GM19455 (cell line): ENCODE data around the gene VGLL4.

Experiments used
- ATAC-seq: cut with Tn5 transposase; IDR thresholded peaks from one replicate; pipeline ENCODE4 v1.9.1; 2021; ENCODE audit not compliant: unreplicated experiment

VGLL4 gene

DNA sequence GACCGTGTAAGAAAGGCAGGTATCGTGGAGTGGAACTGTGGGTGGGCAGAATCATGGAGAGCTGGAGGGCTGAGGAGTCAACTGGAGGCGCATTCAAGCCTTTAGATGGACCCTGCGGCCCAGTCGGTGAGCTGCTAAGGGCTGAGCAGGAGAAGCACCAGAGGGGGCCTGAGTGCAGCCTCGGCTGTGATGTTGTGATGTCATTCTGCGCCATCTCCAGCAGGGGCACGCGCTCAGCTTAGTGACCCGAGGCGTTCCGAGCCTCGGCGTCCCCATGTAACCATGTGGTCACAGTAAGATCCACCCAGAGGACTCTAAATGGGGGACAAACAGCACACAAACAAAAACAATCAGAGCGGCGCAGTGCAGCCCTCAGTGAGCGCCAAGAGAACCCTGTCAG, 76.8 kb downstream of the VGLL4 start:
- no peak for ATAC-seq

GRCh38 chr3:11566478-11566877, 77.2 kb downstream of the VGLL4 start:
- no peak for ATAC-seq

- ATAC-seq, result no peak
These were observed 77.8 kb downstream of the VGLL4 start for GRCh38 chr3:11565932-11566331.

GRCh38 chr3:11565492-11565891, 78.2 kb downstream of the VGLL4 start:
- no peak for ATAC-seq

GRCh38 chr3:11565072-11565471, 78.6 kb downstream of the VGLL4 start:
- ATAC-seq, result no peak

GRCh38 chr3:11564577-11565001, 79.1 kb downstream of the VGLL4 start:
- ATAC-seq, result no peak

GRCh38 chr3:11563865-11564185, 79.9 kb downstream of the VGLL4 start:
- no peak for ATAC-seq

DNA sequence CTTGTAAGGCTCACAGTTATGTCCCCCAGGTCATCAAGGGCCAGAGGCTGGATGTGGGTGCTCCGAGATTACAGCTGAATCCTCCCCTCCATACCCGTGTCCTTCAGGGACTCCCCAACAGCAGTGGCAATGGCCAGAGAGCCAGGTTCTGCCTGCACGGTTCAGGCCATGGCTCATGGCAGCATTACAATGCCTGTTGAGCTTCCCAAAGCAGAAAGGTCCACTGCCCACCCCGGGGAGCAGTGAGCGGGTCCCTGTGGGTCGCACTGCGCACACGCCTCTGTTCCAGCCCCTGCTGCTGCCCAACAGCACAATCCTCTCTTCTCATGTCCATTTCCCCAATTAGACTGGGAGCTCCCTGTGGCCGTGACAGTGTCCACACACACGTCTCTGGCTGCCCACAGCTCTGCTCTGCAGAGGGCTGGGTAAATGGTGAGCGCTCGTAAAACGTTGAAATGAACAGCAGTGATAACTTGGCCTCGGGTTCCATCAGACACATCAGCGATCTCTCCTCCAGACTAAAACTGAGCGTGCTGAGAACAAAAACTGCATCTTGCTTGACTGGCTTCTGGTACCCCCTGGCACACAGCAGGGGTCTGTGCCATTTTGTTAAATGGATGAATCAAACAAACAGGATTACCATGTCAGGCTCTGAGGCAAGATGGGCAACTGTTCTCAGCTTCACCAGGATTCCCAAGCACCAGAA, 80.4 kb downstream of the VGLL4 start:
- no peak for ATAC-seq

DNA sequence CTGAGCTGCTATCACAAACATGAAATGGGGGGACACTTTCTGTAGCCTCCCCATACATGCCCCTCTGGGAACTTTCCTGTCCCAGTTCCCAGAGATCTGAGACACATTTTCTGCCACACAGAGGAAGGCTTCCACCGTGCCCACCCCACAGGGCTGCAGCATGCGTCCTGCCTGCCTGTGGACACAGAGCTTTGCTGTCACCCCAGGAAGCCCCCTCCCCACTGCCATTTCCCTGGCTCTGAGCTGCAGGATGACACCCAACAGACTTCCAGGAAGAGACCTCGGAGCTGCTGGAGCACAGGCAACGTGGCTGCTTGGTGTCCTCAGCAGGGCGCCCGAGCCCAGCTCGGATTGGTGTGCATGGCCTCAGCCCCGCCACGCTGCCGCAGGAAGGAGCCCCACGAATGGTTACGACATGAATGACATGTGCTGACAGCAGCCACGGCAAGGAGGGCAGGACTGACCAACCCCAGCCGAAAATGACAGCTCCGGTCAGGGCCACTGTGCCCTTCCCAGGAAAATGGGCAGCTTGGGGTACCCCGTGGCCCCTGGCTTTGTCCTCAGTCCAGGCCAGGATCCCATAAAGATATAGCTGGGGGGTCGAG, 81.3 kb downstream of the VGLL4 start:
- ATAC-seq, result no peak

DNA sequence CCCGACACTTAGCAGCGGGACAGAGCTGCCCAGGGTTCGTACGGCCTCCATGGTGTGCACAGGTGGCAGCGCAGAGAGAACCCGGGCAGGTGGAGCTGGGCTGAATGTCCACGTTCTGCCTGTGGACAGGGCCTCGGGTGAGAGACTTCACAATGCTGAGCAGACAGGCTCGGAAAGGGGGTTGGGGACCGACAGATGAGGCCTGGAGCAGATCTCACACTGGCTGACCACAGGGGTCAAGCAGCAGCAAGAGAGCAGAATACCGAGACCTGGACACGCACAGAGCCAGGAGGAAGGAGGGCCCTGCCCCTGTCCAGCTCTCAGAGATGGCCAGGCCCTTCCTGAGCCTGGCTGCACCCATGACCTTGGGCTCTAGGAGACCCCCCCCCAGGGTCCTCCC, 83.0 kb downstream of the VGLL4 start:
- no peak for ATAC-seq

- ATAC-seq, result no peak
These were observed 83.7 kb downstream of the VGLL4 start for GRCh38 chr3:11559816-11560633.

DNA sequence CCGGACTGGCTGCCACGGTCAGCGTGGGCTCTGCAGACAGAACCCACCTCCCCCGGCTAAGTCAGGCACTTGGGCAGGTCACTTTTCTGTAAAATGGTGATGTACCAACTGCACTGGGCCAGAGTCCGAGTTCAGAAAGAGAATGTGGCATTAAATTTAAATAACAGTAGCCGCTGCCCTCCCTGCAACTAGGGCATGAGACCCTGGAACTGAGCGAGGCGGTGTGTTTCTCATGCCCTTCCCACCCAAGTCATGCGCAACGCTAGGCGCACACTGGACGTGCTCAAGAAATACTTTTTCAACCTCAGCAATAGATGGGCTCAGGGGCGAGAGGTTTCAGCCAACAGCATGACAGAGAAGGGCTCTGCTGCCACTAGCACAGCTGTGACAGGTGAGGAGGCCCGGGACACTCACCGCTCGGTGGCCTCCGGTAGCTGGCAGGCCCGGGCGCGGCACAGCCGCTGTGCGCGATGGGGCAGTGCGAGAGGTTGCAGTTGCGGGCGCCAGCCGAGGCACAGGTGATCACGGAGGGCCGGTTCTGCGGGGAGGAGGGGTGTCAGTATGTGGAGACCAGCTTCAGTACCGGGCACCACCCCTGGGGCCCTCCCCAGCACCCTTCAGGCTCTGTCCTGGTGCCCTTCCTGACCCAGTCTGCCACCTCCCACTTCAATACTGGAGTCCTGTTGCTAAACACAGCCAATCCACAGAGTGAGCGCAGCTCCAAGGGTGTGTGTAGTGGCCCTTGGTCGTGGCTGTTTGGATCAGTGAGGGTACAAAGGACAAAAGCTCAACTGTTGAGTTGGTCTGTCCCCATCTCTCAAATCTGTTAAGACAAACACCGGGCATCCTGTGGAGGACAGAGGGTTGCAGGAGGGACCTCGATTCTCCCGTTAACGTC, 84.5 kb downstream of the VGLL4 start:
- ATAC-seq, result no peak

DNA sequence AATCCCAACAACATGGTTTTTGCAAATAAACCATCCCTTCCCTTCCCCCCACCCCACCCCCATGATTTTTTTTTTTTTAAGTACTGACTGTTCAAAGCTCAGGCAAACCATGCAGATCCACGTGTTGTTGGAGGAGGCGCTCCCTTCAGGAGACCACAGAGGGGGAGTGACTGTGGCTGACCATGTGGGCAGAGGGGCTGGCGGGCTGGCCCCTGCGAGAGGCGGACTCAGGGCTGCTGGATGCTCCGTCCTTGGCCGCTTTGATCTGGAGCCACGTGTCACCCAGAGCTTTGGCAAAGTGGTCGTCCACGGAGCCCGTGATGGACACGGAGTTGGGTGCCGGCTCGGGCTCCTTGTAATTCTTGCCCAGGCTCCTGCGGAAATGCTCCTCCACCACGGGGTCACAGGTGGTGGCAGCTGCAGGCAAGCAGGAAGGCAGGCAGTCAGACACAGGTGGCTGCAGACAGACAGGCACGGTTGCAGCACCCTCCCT, 85.3 kb downstream of the VGLL4 start:
- ATAC-seq, result no peak

GRCh38 chr3:11558002-11558401, 85.7 kb downstream of the VGLL4 start:
- no peak for ATAC-seq

DNA sequence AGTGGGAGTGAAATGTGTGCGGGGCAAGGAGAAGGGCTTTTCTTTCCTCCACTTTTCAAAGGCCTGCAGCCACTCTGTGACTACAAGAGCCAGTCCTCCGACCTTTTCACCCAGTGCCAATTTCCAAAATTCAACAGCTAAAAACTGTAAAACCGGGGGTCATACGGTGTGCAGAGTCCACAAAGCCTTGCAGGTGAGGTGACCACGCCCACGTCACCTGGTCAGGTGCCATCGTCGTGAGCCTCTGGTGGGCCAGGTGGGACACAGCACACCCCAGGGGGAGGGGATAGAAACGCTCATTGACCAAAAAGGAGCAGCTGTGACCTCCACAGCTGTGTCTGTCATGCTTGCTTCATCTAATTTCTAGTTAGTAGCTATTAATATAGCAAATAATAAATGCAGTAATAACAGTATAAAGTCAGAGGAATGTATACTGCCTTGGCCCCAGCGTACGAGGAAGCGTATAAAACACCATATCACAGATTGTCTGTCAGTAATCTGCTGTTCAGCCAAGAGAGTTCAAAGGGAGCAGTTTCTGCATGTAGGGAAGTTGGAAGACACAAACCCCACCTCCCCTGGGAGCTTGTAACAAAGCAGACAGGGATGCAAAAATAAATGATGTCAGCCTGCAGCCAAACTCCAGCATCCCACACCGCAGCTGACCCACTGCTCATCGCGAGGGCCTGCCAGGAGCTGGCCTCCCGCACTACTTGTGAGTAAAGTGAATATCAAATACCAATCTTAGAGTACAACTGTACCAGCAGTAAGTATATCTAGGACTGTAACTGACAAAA, 86.7 kb downstream of the VGLL4 start:
- no peak for ATAC-seq

- no peak for ATAC-seq
These were observed 87.7 kb downstream of the VGLL4 start for GRCh38 chr3:11555881-11556633.

GRCh38 chr3:11555211-11555782, 88.4 kb downstream of the VGLL4 start:
- no peak for ATAC-seq

DNA sequence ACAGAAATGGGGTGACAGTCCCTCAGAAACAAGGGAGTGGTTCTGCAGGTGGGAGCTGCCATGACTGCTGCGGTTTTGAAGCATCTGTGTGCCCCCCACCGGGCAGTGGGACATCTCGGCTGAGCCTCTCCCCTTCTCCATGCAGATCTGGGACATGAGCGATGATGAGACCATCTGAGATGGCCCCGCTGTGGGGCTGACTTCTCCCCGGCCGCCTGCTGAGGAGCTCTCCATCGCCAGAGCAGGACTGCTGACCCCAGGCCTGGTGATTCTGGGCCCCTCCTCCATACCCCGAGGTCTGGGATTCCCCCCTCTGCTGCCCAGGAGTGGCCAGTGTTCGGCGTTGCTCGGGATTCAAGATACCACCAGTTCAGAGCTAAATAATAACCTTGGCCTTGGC, 89.0 kb downstream of the VGLL4 start:
- ATAC-seq, result no peak

- no peak for ATAC-seq
These were observed 89.5 kb downstream of the VGLL4 start for GRCh38 chr3:11554236-11554610.
